Right renal pelvis (tissue), 4 donors: ENCODE data around the gene ATXN1. TPM values are rescaled to one million over a fixed set of nuclear protein-coding genes. Genes with fewer than 3 reads are reported as not detected.

ENCODE experiments used
- DNase-seq, 4 donors: peaks; one replicate each; pipeline ENCODE4 v3.0.0-alpha.2; 2013; ENCODE audit warnings: low read depth in 4 of 4, low spot score in 3 of 4, missing footprints in 1 of 4
- polyA plus RNA-seq, 4 donors: library from polyadenylated mRNA; unstranded; fragments of 120-200 nt; gene quantifications; one replicate each; pipeline ENCODE4 v1.2.1, GENCODE V29; 2013; ENCODE audit not compliant: insufficient read length in 4 of 4

Gene ATXN1
- polyA plus RNA-seq, 4 donors = 17.2 to 22.0 (median 20.8) TPM

- no peak for DNase-seq
Observed at GRCh38 chr6:16257999-16258708, 503.1 kb downstream of the ATXN1 start.

- no peak for DNase-seq
Observed at GRCh38 chr6:16256781-16257180, 504.5 kb downstream of the ATXN1 start.

GRCh38 chr6:16254535-16254934 is 506.7 kb downstream of the ATXN1 start:
- no peak for DNase-seq

- DNase-seq = no peak
Observed at GRCh38 chr6:16253399-16254144, 507.7 kb downstream of the ATXN1 start.

- DNase-seq = no peak
Observed at GRCh38 chr6:16252686-16253299, 508.5 kb downstream of the ATXN1 start.

GRCh38 chr6:16251706-16252105 is 509.6 kb downstream of the ATXN1 start:
- DNase-seq = no peak

GRCh38 chr6:16249971-16250370 is 511.3 kb downstream of the ATXN1 start:
- DNase-seq = no peak
